BE2C (cell line): ENCODE measurements around the gene IFIT1B. TPM values are rescaled to one million over a fixed set of nuclear protein-coding genes. Genes with fewer than 3 reads are reported as not detected.
"Not testable (repeated sequence)": the region's sequence is repeated elsewhere in the genome, so short reads cannot be mapped to it uniquely, and the experiment has no call there.

Experiments used
- DNase-seq: peaks from one replicate; pipeline ENCODE4 v3.0.0-alpha.2; 2020
- H3K27me3 ChIP-seq: fragments of 250-450 bp; sonication (Bioruptor Pico); 2 replicates; pipeline ENCODE4 v1.5.1; 2020; ENCODE audit warnings: mild to moderate bottlenecking
- H3K36me3 ChIP-seq: fragments of 250-450 bp; sonication (Bioruptor Pico); 2 replicates; pipeline ENCODE4 v1.5.1; 2020; ENCODE audit warnings: mild to moderate bottlenecking
- H3K4me1 ChIP-seq: fragments of 250-450 bp; sonication (Bioruptor Pico); 2 replicates; pipeline ENCODE4 v1.5.1; 2020
- H3K4me3 ChIP-seq: 2 replicates; pipeline ENCODE4 v1.5.1; 2011; ENCODE audit warnings: low read depth, low read length
- H3K9me3 ChIP-seq: fragments of 250-450 bp; sonication (Bioruptor Pico); 2 replicates; pipeline ENCODE4 v1.5.1; 2020
- CTCF ChIP-seq: IDR thresholded peaks from 2 replicates; pipeline ENCODE4 v1.5.1; 2012; ENCODE audit warnings: mild to moderate bottlenecking, low read depth, low read length
- polyA plus RNA-seq: library from polyadenylated mRNA; unstranded; fragments of >200 nt; gene quantifications from one replicate; pipeline ENCODE4 v1.2.1, GENCODE V29; 2012; ENCODE audit warnings: low read depth, missing spikeins; ENCODE audit not compliant: insufficient read length, insufficient read depth

IFIT1B gene
- not detected for polyA plus RNA-seq

DNA sequence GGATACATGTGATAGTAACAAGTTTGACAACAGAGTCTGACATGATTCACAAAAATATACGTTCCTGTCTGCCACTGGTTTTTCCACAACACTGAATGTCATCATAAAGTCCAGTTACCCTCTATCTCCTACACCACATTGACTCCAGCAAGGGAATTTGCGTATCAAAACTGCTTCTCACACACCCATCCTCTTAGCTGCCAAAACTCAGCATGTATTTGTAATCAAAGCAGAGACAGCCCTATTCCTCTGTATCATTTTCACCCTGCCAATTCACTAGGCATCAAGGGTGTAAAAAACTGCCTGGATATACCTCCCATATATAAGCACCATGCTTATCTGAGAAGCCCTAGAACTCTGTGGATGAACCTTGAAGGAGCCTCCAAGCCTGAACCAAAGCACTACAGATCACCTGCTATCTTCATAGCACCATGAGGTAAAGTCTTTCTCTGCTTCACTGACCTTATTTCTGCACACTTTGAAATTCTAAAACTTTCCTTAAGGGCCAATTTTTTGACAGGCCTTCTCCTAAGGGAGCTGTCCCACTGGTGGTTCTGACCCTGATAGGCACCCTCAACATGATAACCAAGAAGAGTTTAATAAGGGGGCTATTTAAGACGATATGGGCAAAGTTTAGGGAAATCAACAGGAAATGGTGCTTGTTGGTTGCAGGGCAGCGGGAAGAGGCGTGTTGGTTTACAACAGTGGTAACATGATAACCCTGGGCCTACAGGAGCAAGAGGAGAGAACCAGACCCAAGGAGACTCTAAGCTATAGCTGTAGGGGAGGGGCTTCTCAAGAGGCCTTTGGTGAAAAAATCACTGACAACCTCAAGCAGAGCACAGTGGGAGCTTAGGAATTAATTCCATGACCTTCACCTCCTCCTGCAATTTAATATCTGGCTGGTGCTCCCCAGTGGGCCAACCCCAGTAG is at the start of gene IFIT1B:
Gene IFIT1B (plus strand): TSS at position 352 of the 933 bp plus-strand sequence. CDS start 80 bp downstream, at position 432.
- Histone ChIP-seq H3K36me3 (no peaks in the 10 kb centered on the region), H3K9me3 (no peaks in the 10 kb centered on the region), H3K27me3 (no peaks in the 10 kb centered on the region), H3K4me1 (peaks cover 14% of the 10 kb centered on the region), H3K4me3 (no peak within 1 kb of the TSS)
- TF ChIP-seq CTCF = no peak
- no peak for DNase-seq

GRCh38 chr10:89329151-89329550 is 48.7 kb upstream of the IFIT1B start:
- no peak for TF ChIP-seq CTCF
- Histone ChIP-seq H3K9me3 (no peaks in the 10 kb centered on the region), H3K36me3 (no peaks in the 10 kb centered on the region), H3K4me3 (no peak overlapping the region), H3K4me1 (no peaks in the 10 kb centered on the region), H3K27me3 (no peaks in the 10 kb centered on the region)
- DNase-seq = no peak

GRCh38 chr10:89330014-89330413 is 47.8 kb upstream of the IFIT1B start:
- not testable (repeated sequence) for H3K9me3 ChIP-seq, H3K27me3 ChIP-seq, DNase-seq, H3K4me3 ChIP-seq, H3K4me1 ChIP-seq, H3K36me3 ChIP-seq

DNA sequence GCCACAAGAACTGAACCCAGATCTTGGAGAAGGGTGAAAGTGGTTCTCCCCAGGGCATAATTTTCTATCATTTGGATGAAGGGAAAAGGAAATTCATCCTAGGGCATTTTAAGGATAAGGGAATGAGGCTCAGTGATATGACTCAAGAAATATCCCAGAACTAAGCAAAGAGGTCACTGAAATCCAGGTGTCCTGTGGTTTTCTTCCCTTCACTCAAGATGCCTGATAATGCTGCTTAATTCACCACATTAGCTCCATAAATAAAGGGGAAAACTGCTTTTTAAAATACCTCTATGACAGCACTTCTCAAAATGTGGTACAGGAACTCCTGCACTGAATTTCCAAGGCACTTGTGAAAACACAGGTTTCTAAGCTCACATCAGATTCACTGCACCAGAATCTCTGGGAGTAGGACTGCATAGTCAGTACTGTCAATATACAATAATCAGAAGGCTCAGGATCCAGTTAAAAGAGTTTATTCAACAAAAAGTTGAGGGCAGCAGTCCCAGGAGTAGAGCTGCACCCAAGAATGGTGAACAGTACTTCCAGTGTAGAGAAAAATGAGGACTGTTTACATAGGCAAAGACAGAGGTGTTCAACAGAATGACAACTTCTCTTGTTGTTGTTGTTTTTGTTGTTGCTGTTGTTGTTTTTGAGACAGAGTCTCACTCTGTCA is 47.2 kb upstream of the IFIT1B start:
- no peaks in the 10 kb centered on the region for H3K9me3 ChIP-seq
- no peak for TF ChIP-seq CTCF
- H3K36me3 ChIP-seq = no peaks in the 10 kb centered on the region
- no peak for DNase-seq
- H3K4me1 ChIP-seq = no peaks in the 10 kb centered on the region
- H3K4me3 ChIP-seq = no peak overlapping the region
- no peaks in the 10 kb centered on the region for H3K27me3 ChIP-seq

GRCh38 chr10:89331487-89332122 is 46.3 kb upstream of the IFIT1B start:
- not testable (repeated sequence) for DNase-seq, H3K4me1 ChIP-seq, H3K27me3 ChIP-seq, H3K4me3 ChIP-seq, H3K36me3 ChIP-seq, H3K9me3 ChIP-seq

- H3K36me3 ChIP-seq = no peaks in the 10 kb centered on the region
- no peaks in the 10 kb centered on the region for H3K9me3 ChIP-seq
- no peaks in the 10 kb centered on the region for H3K4me1 ChIP-seq
- DNase-seq = no peak
- H3K4me3 ChIP-seq = no peak overlapping the region
- H3K27me3 ChIP-seq = no peaks in the 10 kb centered on the region
- no peak for TF ChIP-seq CTCF
Measured at GRCh38 chr10:89332123-89332633, 45.7 kb upstream of the IFIT1B start.
